ENCODE data around the gene GLS. TPM values are rescaled to one million over a fixed set of nuclear protein-coding genes. Genes with fewer than 3 reads are reported as not detected.

GLS gene
- total RNA-seq, 2 donors from 2014 or later = 282 to 501 TPM

GRCh38 chr2:190965580-190966222 is 85.1 kb downstream of the GLS start:
- Mint-ChIP-seq H3K36me3 (peaks cover 21 to 65% of the 10 kb centered on the region in 2 donors), H3K9me3 (no peaks in the 10 kb centered on the region), H3K27ac (peak overlapping the region in 1 of 2 donors; percentile 72)
- no peak for DNase-seq (ENCODE audit: low spot score in 2 of 2)
- no peak for ATAC-seq

- no peak for ATAC-seq
- Mint-ChIP-seq H3K27ac (peak overlapping the region in 1 of 2 donors; percentile 61), H3K9me3 (no peaks in the 10 kb centered on the region), H3K36me3 (peaks cover 27 to 70% of the 10 kb centered on the region in 2 donors)
- DNase-seq (ENCODE audit: low spot score in 2 of 2) = no peak
Measured at GRCh38 chr2:190968522-190968921, 87.9 kb downstream of the GLS start.

- DNase-seq (ENCODE audit: low spot score in 2 of 2) = no peak
- Mint-ChIP-seq H3K36me3 (peaks cover 29 to 72% of the 10 kb centered on the region in 2 donors), H3K9me3 (no peaks in the 10 kb centered on the region), H3K27ac (peak overlapping the region; percentile 77 to 95)
- ATAC-seq = no peak
Measured at GRCh38 chr2:190970160-190970559, 89.5 kb downstream of the GLS start.

- Mint-ChIP-seq H3K27ac (peak overlapping the region; percentile 77 to 95), H3K9me3 (no peaks in the 10 kb centered on the region), H3K36me3 (peaks cover 30 to 77% of the 10 kb centered on the region in 2 donors)
- no peak for DNase-seq (ENCODE audit: low spot score in 2 of 2)
- ATAC-seq = peak in 1 of 2 donors; percentile 67
Measured at GRCh38 chr2:190970873-190971506, 90.4 kb downstream of the GLS start.

GRCh38 chr2:190972213-190972612 is 91.6 kb downstream of the GLS start:
- Mint-ChIP-seq H3K36me3 (peaks cover 30 to 88% of the 10 kb centered on the region in 2 donors), H3K9me3 (no peaks in the 10 kb centered on the region), H3K27ac (peak overlapping the region; percentile 50 to 77)
- ATAC-seq (no peak), DNase-seq (ENCODE audit: low spot score in 2 of 2) (no peak)

- Mint-ChIP-seq H3K9me3 (no peaks in the 10 kb centered on the region), H3K27ac (no peak overlapping the region), H3K36me3 (peaks cover 35 to 90% of the 10 kb centered on the region in 2 donors)
- ATAC-seq (no peak), DNase-seq (ENCODE audit: low spot score in 2 of 2) (no peak)
Measured at GRCh38 chr2:190972846-190973245, 92.2 kb downstream of the GLS start.

GRCh38 chr2:190973262-190973661 is 92.6 kb downstream of the GLS start:
- Mint-ChIP-seq H3K27ac (peak overlapping the region in 1 of 2 donors; percentile 42), H3K36me3 (peaks cover 39 to 90% of the 10 kb centered on the region in 2 donors), H3K9me3 (no peaks in the 10 kb centered on the region)
- DNase-seq (ENCODE audit: low spot score in 2 of 2) = no peak
- ATAC-seq = no peak

- Mint-ChIP-seq H3K9me3 (no peaks in the 10 kb centered on the region), H3K27ac (peak overlapping the region; percentile 68 to 87), H3K36me3 (peaks cover 46 to 90% of the 10 kb centered on the region in 2 donors)
- ATAC-seq = no peak
- DNase-seq (ENCODE audit: low spot score in 2 of 2) = no peak
Measured at GRCh38 chr2:190973726-190974628, 93.4 kb downstream of the GLS start.

- no peak for DNase-seq (ENCODE audit: low spot score in 2 of 2)
- Mint-ChIP-seq H3K9me3 (no peaks in the 10 kb centered on the region), H3K27ac (peak overlapping the region; percentile 57 to 68), H3K36me3 (peaks cover 49 to 90% of the 10 kb centered on the region in 2 donors)
- peak; percentile 15 to 35 for ATAC-seq
Measured at GRCh38 chr2:190974629-190975361, 94.2 kb downstream of the GLS start.

GRCh38 chr2:190976521-190976920 is 95.9 kb downstream of the GLS start:
- H3K36me3 Mint-ChIP-seq = peaks cover 43 to 90% of the 10 kb centered on the region in 2 donors
- H3K9me3 Mint-ChIP-seq = no peaks in the 10 kb centered on the region
- peak overlapping the region; percentile 74 to 88 for H3K27ac Mint-ChIP-seq
- ATAC-seq (no peak), DNase-seq (ENCODE audit: low spot score in 2 of 2) (no peak)

- ATAC-seq (no peak), DNase-seq (ENCODE audit: low spot score in 2 of 2) (no peak)
- peak overlapping the region; percentile 80 to 93 for H3K27ac Mint-ChIP-seq
- H3K36me3 Mint-ChIP-seq = peaks cover 49 to 90% of the 10 kb centered on the region in 2 donors
- H3K9me3 Mint-ChIP-seq = no peaks in the 10 kb centered on the region
Measured at GRCh38 chr2:190977505-190977904, 96.9 kb downstream of the GLS start.

- H3K36me3 Mint-ChIP-seq = peaks cover 55 to 94% of the 10 kb centered on the region in 2 donors
- no peaks in the 10 kb centered on the region for H3K9me3 Mint-ChIP-seq
- ATAC-seq (peak in 1 of 2 donors; percentile 35), DNase-seq (ENCODE audit: low spot score in 2 of 2) (no peak)
- peak overlapping the region; percentile 80 to 93 for H3K27ac Mint-ChIP-seq
Measured at GRCh38 chr2:190978389-190979053, 97.9 kb downstream of the GLS start.

GRCh38 chr2:190979906-190980629 is 99.4 kb downstream of the GLS start:
- no peaks in the 10 kb centered on the region for H3K9me3 Mint-ChIP-seq
- peaks cover 56 to 94% of the 10 kb centered on the region in 2 donors for H3K36me3 Mint-ChIP-seq
- DNase-seq (ENCODE audit: low spot score in 2 of 2) = no peak
- no peak for ATAC-seq
- H3K27ac Mint-ChIP-seq = peak overlapping the region; percentile 80 to 97

GRCh38 chr2:190980630-190981209 is 100.1 kb downstream of the GLS start:
- Mint-ChIP-seq H3K27ac (peak overlapping the region; percentile 80 to 97), H3K36me3 (peaks cover 59 to 94% of the 10 kb centered on the region in 2 donors), H3K9me3 (no peaks in the 10 kb centered on the region)
- no peak for ATAC-seq
- DNase-seq (ENCODE audit: low spot score in 2 of 2) = no peak

GRCh38 chr2:190981333-190981732 is 100.7 kb downstream of the GLS start:
- no peaks in the 10 kb centered on the region for H3K9me3 Mint-ChIP-seq
- DNase-seq (ENCODE audit: low spot score in 2 of 2) (no peak), ATAC-seq (no peak)
- H3K36me3 Mint-ChIP-seq = peaks cover 65 to 94% of the 10 kb centered on the region in 2 donors
- peak overlapping the region; percentile 80 to 93 for H3K27ac Mint-ChIP-seq
